ENCODE results near the gene ROMO1.

GRCh38 chr20:35680452-35681183, 18.6 kb upstream of the ROMO1 start:
- no peak for TF ChIP-seq CTCF (IDR thresholded peaks at IDR 0.05)
- no peak for TF ChIP-seq POLR2A (IDR thresholded peaks at IDR 0.05)
